PFSK-1 (cell line): ENCODE results near the gene HSPH1.

Experiments used
- FOXP2 ChIP-seq: optimal IDR thresholded peaks from 2 replicates; pipeline ENCODE3; 2011; ENCODE audit warnings: borderline replicate concordance, control low read depth, inconsistent platforms; ENCODE audit not compliant: insufficient read depth; ENCODE audit errors: extremely low read length, extremely low read depth
- POLR2AphosphoS5 ChIP-seq: IDR thresholded peaks from 2 replicates; pipeline ENCODE4 v1.6.1; 2012; ENCODE audit warnings: low read depth, mild to moderate bottlenecking, control low read depth, low read length, moderate library complexity
- REST ChIP-seq, 2 experiments: IDR thresholded peaks; 2 replicates each; pipeline versions ENCODE4 v1.6.1 to v1.8.0; 2011 to 2012; ENCODE audit warnings: low read depth in 2 of 2, low read length in 2 of 2, control low read depth in 1 of 2, inconsistent platforms in 1 of 2, mild to moderate bottlenecking in 1 of 2, moderate library complexity in 1 of 2; ENCODE audit not compliant: insufficient read depth in 1 of 2
- SIN3A ChIP-seq: IDR thresholded peaks from 2 replicates; pipeline ENCODE4 v1.6.1; 2012; ENCODE audit warnings: mild to moderate bottlenecking, low read length, moderate library complexity, borderline replicate concordance; ENCODE audit not compliant: insufficient read depth
- TAF1 ChIP-seq: IDR thresholded peaks from 2 replicates; pipeline ENCODE4 v1.6.1; 2012; ENCODE audit warnings: low read length, control low read depth, borderline replicate concordance; ENCODE audit not compliant: insufficient read depth

The HSPH1 gene

GRCh38 chr13:31204592-31204991, 42.9 kb upstream of the HSPH1 start:
- no peak for TF ChIP-seq FOXP2
- TF ChIP-seq POLR2AphosphoS5: no peak
- no peak for TF ChIP-seq TAF1
- TF ChIP-seq SIN3A: no peak
- no peak for TF ChIP-seq REST (IDR thresholded peaks at IDR 0.05; ENCODE audit: insufficient read depth in 1 of 2, low read depth in 2 of 2, low read length in 2 of 2)

- no peak for TF ChIP-seq SIN3A
- no peak for TF ChIP-seq POLR2AphosphoS5
- no peak for TF ChIP-seq REST (IDR thresholded peaks at IDR 0.05; ENCODE audit: insufficient read depth in 1 of 2, low read depth in 2 of 2, low read length in 2 of 2)
- no peak for TF ChIP-seq TAF1
- no peak for TF ChIP-seq FOXP2
Measured at GRCh38 chr13:31201341-31202031, 39.8 kb upstream of the HSPH1 start.

- TF ChIP-seq POLR2AphosphoS5 (no peak), TAF1 (no peak), REST (IDR thresholded peaks at IDR 0.05; ENCODE audit: insufficient read depth in 1 of 2, low read depth in 2 of 2, low read length in 2 of 2) (no peak), SIN3A (no peak), FOXP2 (no peak)
Measured at GRCh38 chr13:31200637-31200971, 38.9 kb upstream of the HSPH1 start.

- no peak for TF ChIP-seq SIN3A
- TF ChIP-seq FOXP2: peak; percentile 74
Measured at GRCh38 chr13:31199849-31200636, 38.3 kb upstream of the HSPH1 start, which contains the start of gene B3GLCT. Gene B3GLCT (plus strand): TSS chr13:31199975. CDS start chr13:31200085, 110 bp downstream.

GRCh38 chr13:31199527-31199848, 37.8 kb upstream of the HSPH1 start:
- TF ChIP-seq FOXP2 (no peak), SIN3A (no peak), TAF1 (no peak), REST (IDR thresholded peaks at IDR 0.05; ENCODE audit: insufficient read depth in 1 of 2, low read depth in 2 of 2, low read length in 2 of 2) (no peak), POLR2AphosphoS5 (no peak)
